Mononuclear cell (primary cell): ENCODE results near the gene PARN. TPM values are rescaled to one million over a fixed set of nuclear protein-coding genes. Genes with fewer than 3 reads are reported as not detected.

Experiments used
- H3K27me3 ChIP-seq: 2 replicates; pipeline ENCODE4 v1.6.0; 2011; ENCODE audit warnings: low read length, control low read depth; ENCODE audit not compliant: insufficient read depth
- H3K4me1 ChIP-seq: 2 replicates; pipeline ENCODE4 v1.5.1; 2011; ENCODE audit warnings: mild to moderate bottlenecking, low read length, control low read depth; ENCODE audit not compliant: insufficient read depth
- H3K4me3 ChIP-seq: 2 replicates; pipeline ENCODE4 v1.5.1; 2011; ENCODE audit warnings: mild to moderate bottlenecking, low read length, moderate library complexity
- H3K9me3 ChIP-seq: 2 replicates; pipeline ENCODE4 v1.5.1; 2011; ENCODE audit warnings: low read depth, mild to moderate bottlenecking, control low read depth, low read length
- total RNA-seq: library from RNA; depleted of rRNA; stranded (reverse); fragments of >200 nt; gene quantifications from one replicate; pipeline ENCODE4 v1.2.3, GENCODE V29; 2012

Gene PARN
- total RNA-seq, 1 donor: 37.2 TPM

- no peak overlapping the region for H3K4me3 ChIP-seq
- no peaks in the 10 kb centered on the region for H3K27me3 ChIP-seq
- H3K9me3 ChIP-seq: no peaks in the 10 kb centered on the region
- H3K4me1 ChIP-seq: no peaks in the 10 kb centered on the region
These were observed 136.3 kb downstream of the PARN start for GRCh38 chr16:14493791-14494190.

GRCh38 chr16:14492614-14493013 lies 137.4 kb downstream of the PARN start:
- peaks cover 5% of the 10 kb centered on the region for H3K4me1 ChIP-seq
- no peak overlapping the region for H3K4me3 ChIP-seq
- H3K9me3 ChIP-seq: no peaks in the 10 kb centered on the region
- no peaks in the 10 kb centered on the region for H3K27me3 ChIP-seq

- Histone ChIP-seq H3K4me3 (no peak overlapping the region), H3K27me3 (no peaks in the 10 kb centered on the region), H3K4me1 (peaks cover 8% of the 10 kb centered on the region), H3K9me3 (no peaks in the 10 kb centered on the region)
These were observed 138.1 kb downstream of the PARN start for GRCh38 chr16:14491861-14492529.

DNA sequence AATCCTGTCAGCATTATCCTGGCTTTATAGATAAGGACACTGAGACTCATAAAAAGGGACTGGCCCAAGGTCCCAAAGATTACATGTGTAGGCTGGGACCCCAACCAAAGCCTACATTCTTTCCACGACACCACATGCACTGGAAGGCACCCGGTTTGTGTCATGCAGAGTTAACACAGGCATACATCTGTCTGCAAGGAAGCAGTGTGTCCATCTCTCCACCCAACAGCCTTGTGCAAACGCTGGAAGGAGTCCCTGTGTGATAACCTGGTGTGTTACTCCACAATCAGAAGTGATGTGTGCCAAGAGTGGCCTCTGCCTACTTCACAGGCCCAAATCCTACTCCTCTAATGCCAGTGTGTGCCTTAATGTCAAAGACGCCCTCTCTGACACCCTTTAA lies 139.8 kb downstream of the PARN start:
- no peak overlapping the region for H3K4me3 ChIP-seq
- H3K9me3 ChIP-seq: no peaks in the 10 kb centered on the region
- peaks cover 15% of the 10 kb centered on the region for H3K4me1 ChIP-seq
- no peaks in the 10 kb centered on the region for H3K27me3 ChIP-seq

DNA sequence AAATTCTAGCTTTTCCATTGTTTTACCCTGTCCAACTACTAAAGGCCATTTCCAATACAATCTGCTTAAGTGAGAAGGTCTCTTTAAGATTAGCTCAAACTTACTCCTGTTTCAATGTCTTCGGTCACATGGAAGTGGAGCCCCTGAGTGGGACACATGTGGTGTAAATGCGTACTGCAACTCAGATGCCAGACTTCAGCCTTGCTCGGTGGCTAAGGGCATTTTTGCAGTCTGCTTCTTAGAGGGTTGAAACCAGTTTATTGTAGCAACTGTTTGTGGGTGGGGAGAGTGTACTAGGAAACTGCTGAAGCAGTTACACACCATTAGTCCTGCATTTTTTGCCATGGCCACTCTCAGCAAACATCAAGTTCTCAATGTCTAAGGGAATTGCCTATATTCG lies 140.6 kb downstream of the PARN start:
- Histone ChIP-seq H3K4me3 (no peak overlapping the region), H3K27me3 (no peaks in the 10 kb centered on the region), H3K9me3 (no peaks in the 10 kb centered on the region), H3K4me1 (peaks cover 15% of the 10 kb centered on the region)

DNA sequence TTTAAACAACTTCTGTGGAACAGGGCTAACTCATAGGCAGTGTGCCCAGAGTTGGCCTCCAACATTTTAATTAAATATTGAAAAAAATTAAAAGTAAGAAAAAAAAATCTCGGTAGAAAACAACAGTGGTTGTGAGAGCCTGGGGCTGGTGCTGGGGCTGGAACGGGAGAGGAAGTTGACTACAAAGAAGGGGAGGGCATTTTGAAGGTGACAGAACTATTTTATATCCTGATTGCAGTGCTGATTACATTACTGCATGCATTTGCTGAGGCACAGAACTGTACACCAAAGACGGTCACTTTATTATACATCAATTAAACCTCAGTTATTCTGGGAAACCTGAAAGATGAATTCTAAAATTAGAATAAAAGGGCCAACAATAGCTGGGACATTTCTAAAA lies 142.5 kb downstream of the PARN start:
- Histone ChIP-seq H3K9me3 (no peaks in the 10 kb centered on the region), H3K27me3 (no peaks in the 10 kb centered on the region), H3K4me1 (peaks cover 15% of the 10 kb centered on the region), H3K4me3 (no peak overlapping the region)

- Histone ChIP-seq H3K4me1 (peaks cover 15% of the 10 kb centered on the region), H3K4me3 (no peak overlapping the region), H3K27me3 (no peaks in the 10 kb centered on the region), H3K9me3 (no peaks in the 10 kb centered on the region)
These were observed 143.3 kb downstream of the PARN start for GRCh38 chr16:14486520-14487303.

DNA sequence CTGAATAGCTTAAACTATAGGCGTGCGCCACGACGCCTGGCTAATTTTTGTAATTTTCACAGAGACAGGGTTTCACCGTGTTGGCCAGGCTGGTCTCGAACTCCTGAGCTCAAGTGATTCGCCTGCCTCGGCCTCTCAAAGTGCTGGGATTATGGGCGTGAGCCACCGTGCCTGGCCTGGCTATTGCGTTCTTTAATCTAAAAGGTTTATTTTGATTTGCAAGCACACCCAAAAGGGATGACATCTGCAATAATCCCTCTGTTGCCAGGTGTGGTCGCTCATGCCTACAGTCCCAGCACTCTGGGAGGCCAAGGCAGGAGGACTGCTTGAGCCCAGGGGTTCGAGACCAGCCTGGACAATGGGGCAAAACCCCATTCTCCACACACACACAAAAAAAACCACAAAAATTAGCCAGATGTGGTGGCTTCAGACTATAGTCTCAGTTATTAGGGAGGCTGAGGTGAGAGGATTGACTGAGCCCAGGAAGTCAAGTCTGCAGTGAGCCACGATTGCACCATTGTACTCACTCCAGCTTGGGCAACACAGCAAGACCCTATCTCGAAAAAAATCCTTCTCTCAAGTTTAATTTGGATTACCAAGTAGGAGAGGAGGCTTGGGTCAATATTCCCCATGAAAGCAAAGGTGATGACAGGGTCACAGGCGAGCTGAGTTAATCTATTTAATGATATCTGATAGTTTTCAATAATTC lies 144.1 kb downstream of the PARN start:
- Histone ChIP-seq H3K4me3 (no peak overlapping the region), H3K27me3 (no peaks in the 10 kb centered on the region), H3K4me1 (peaks cover 15% of the 10 kb centered on the region), H3K9me3 (no peaks in the 10 kb centered on the region)

DNA sequence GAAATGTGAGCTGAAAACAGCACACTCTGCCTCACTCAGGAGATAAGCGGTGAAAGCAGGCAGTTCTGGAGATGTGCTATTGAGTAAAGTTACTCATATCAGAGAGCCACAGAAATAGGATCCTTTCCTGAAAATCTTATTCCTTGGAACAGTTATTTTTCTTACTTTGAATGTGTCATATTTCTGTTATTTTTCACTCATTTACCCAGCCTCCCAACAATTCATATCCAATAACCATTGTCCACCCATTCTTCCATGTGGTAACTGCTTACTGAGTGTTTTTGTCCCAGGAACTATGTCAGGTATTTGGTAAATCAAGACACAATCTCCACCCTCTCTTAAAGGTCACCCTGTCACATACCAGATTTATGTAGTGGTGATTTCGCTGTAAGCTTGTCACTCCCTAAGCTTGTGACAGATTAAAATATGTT lies 144.9 kb downstream of the PARN start:
- Histone ChIP-seq H3K9me3 (no peaks in the 10 kb centered on the region), H3K4me1 (peaks cover 15% of the 10 kb centered on the region), H3K27me3 (no peaks in the 10 kb centered on the region)

DNA sequence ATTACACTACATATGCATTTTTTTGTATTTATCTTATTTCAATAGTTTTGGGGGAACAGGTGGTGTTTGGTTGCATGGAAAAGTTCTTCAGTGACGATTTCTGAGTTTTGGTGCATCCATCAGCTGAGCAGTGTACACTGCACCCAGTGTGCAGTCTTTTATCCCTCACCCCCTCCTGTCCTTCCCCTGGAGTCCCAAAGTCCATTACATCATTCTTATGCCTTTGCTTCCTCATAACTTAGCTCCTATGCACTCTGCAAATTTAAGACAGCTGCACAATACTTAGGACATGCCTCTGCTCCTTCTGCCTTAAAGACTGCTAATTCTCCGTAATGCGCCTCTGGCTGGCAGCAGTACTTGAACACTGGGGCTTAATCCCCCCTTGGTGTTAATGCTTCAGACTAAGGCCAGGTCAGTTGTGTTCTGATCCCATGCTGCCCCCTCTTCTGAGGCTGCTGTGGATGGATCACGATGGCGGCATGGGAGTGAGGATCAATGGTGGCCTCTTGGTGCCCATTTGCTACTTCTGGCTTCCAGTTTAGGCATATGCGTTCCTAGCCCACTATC lies 146.2 kb downstream of the PARN start:
- Histone ChIP-seq H3K9me3 (no peaks in the 10 kb centered on the region), H3K27me3 (no peaks in the 10 kb centered on the region), H3K4me3 (no peak overlapping the region), H3K4me1 (peaks cover 15% of the 10 kb centered on the region)

More for the DNA sequence above, 144.9 kb downstream of the PARN start:
- H3K4me3 ChIP-seq: no peak overlapping the region

GRCh38 chr16:14476183-14476582 lies 153.9 kb downstream of the PARN start:
- Histone ChIP-seq H3K4me3 (no peak overlapping the region), H3K9me3 (no peaks in the 10 kb centered on the region), H3K27me3 (no peaks in the 10 kb centered on the region), H3K4me1 (no peaks in the 10 kb centered on the region)

DNA sequence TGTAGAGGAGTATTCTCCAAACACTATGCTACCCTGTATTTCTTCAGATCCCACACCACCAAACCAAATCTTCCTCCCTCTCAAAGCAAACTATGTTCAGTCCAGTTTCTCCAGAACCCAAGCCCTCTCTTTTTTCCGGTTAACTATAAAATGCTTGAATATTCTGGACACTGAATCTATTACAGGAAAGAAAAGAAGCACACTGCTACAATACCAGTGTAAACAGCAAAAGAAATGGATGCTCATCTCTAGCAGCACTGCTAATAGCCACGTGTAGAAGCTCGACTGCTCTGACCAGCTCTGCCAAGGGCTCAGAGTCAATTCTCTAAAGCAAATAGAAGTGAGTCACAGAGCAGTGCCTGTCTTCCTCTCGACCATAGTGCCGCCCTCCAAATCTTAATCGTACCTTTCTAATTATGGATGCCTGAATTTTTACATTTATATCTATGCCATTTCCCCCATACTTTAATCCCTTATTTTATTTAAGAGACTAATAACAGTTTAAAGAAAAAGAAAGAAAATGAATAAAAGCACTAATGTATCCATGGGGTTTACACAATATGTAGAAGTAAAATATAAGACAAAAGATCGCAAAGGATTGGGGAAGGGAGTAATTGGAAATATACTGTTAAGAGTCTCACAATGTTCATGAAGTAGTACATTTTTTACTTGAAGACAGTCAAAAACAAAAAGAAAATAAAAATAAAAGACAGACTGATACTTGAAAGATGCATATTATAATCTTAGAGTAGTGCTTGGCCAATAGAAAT lies 154.5 kb downstream of the PARN start:
- no peak overlapping the region for H3K4me3 ChIP-seq
- no peaks in the 10 kb centered on the region for H3K27me3 ChIP-seq
- H3K4me1 ChIP-seq: no peaks in the 10 kb centered on the region
- H3K9me3 ChIP-seq: no peaks in the 10 kb centered on the region

DNA sequence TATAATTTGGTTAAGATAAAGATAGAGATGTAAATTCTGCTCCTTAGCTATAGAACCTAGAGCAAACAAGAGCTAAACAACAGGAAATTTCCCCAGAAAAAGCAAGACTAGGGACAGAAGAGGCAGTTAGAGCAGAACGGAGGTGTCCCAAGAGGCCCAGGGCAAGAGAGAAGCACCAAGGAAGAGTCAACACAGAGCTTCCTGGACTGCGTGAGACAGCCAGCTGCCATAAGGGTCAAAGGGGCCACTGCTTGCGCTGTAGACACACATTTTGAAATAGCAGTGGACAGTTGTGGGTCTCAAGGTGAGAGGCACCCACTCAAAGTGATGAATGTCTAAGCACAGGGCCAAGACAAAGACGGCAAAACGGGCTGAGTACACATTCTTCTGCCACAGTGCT lies 156.6 kb downstream of the PARN start:
- Histone ChIP-seq H3K4me1 (no peaks in the 10 kb centered on the region), H3K4me3 (no peak overlapping the region), H3K27me3 (no peaks in the 10 kb centered on the region), H3K9me3 (no peaks in the 10 kb centered on the region)

GRCh38 chr16:14472357-14472756 lies 157.7 kb downstream of the PARN start:
- H3K9me3 ChIP-seq: no peaks in the 10 kb centered on the region
- no peak overlapping the region for H3K4me3 ChIP-seq
- H3K27me3 ChIP-seq: no peaks in the 10 kb centered on the region
- no peaks in the 10 kb centered on the region for H3K4me1 ChIP-seq
